ENCODE results near the gene EXD3. TPM values are rescaled to one million over a fixed set of nuclear protein-coding genes. Genes with fewer than 3 reads are reported as not detected.

EXD3 gene
- total and polyA plus RNA-seq, 2 of the 13 experiments (the other 11 are each of a cell fraction or from before 2014, with no cell fraction given): 2.7 to 4.8 TPM

DNA sequence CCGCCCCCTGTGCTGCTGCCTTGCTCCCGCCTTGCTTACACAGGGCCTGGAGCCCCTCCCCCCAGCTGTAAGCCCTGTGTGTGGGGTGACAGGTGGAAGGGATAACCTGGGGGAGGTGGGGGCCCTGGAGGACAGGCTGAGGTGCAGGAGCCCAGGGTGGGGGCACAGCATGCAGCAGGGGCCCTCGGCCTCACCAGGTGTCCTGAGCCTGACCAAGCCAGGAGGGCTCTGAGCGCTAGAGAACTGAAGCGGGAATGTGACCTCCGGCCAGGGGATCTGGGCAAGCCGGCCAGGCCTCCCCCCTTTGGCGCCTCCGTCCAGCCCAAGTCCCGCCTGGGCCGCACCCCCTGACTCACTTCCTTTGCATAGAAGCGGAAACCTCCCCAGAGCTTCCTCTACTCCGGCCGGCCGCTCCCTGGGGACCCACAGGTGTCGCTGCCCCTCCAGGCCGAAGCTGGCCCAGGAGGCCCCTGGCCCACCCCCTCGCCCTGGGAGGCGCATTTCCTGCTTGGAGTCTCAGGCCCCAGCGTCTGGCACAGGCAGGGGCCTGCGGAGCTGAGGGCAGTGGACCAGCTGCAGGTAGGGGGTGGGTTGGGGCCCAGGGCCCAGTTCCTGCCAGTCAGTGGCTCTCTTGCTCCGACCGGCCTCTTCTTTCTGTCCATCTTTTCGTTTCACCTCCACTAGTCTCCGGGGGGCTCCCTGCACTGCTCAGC is 145.5 kb downstream of the EXD3 start, which contains the start of gene TOR4A (continued):
- TF ChIP-seq, protein P1, sequence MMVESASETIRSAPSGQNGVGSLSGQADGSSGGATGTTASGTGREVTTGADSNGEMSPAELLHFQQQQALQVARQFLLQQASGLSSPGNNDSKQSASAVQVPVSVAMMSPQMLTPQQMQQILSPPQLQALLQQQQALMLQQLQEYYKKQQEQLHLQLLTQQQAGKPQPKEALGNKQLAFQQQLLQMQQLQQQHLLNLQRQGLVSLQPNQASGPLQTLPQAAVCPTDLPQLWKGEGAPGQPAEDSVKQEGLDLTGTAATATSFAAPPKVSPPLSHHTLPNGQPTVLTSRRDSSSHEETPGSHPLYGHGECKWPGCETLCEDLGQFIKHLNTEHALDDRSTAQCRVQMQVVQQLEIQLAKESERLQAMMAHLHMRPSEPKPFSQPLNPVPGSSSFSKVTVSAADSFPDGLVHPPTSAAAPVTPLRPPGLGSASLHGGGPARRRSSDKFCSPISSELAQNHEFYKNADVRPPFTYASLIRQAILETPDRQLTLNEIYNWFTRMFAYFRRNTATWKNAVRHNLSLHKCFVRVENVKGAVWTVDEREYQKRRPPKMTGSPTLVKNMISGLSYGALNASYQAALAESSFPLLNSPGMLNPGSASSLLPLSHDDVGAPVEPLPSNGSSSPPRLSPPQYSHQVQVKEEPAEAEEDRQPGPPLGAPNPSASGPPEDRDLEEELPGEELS (CRISPR knock-in tag; IDR thresholded peaks at IDR 0.05): peak; percentile 46
- TF ChIP-seq PHF20 (CRISPR knock-in tag; IDR thresholded peaks at IDR 0.05): peak; percentile 61; the same call in 1 of the 2 replicates
- TF ChIP-seq, protein P2, sequence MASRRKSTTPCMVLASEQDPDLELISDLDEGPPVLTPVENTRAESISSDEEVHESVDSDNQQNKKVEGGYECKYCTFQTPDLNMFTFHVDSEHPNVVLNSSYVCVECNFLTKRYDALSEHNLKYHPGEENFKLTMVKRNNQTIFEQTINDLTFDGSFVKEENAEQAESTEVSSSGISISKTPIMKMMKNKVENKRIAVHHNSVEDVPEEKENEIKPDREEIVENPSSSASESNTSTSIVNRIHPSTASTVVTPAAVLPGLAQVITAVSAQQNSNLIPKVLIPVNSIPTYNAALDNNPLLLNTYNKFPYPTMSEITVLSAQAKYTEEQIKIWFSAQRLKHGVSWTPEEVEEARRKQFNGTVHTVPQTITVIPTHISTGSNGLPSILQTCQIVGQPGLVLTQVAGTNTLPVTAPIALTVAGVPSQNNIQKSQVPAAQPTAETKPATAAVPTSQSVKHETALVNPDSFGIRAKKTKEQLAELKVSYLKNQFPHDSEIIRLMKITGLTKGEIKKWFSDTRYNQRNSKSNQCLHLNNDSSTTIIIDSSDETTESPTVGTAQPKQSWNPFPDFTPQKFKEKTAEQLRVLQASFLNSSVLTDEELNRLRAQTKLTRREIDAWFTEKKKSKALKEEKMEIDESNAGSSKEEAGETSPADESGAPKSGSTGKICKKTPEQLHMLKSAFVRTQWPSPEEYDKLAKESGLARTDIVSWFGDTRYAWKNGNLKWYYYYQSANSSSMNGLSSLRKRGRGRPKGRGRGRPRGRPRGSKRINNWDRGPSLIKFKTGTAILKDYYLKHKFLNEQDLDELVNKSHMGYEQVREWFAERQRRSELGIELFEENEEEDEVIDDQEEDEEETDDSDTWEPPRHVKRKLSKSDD (CRISPR knock-in tag; IDR thresholded peaks at IDR 0.05; ENCODE audit: low read depth): no peak
- no peak for TF ChIP-seq SIX1 (CRISPR knock-in tag; IDR thresholded peaks at IDR 0.05; ENCODE audit: borderline replicate concordance)
- TF ChIP-seq, protein P3, sequence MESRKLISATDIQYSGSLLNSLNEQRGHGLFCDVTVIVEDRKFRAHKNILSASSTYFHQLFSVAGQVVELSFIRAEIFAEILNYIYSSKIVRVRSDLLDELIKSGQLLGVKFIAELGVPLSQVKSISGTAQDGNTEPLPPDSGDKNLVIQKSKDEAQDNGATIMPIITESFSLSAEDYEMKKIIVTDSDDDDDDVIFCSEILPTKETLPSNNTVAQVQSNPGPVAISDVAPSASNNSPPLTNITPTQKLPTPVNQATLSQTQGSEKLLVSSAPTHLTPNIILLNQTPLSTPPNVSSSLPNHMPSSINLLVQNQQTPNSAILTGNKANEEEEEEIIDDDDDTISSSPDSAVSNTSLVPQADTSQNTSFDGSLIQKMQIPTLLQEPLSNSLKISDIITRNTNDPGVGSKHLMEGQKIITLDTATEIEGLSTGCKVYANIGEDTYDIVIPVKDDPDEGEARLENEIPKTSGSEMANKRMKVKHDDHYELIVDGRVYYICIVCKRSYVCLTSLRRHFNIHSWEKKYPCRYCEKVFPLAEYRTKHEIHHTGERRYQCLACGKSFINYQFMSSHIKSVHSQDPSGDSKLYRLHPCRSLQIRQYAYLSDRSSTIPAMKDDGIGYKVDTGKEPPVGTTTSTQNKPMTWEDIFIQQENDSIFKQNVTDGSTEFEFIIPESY (CRISPR knock-in tag; IDR thresholded peaks at IDR 0.05): no peak
- TF ChIP-seq SUZ12 (IDR thresholded peaks at IDR 0.05; ENCODE audit: low read depth, low read length): no peak
- peak; percentile 34; the same call in 1 of the 2 replicates for TF ChIP-seq RARA (CRISPR knock-in tag; IDR thresholded peaks at IDR 0.05)
- TF ChIP-seq MAFF (IDR thresholded peaks at IDR 0.05; ENCODE audit: low read depth, low read length): no peak
- TF ChIP-seq KAT8 (CRISPR knock-in tag; IDR thresholded peaks at IDR 0.05): peak; percentile 88
- TF ChIP-seq PHF5A (CRISPR knock-in tag; IDR thresholded peaks at IDR 0.05; ENCODE audit: low read depth, unreplicated experiment): no peak
- TF ChIP-seq KDM1A (CRISPR knock-in tag; IDR thresholded peaks at IDR 0.05): no peak
- TF ChIP-seq, protein P4, sequence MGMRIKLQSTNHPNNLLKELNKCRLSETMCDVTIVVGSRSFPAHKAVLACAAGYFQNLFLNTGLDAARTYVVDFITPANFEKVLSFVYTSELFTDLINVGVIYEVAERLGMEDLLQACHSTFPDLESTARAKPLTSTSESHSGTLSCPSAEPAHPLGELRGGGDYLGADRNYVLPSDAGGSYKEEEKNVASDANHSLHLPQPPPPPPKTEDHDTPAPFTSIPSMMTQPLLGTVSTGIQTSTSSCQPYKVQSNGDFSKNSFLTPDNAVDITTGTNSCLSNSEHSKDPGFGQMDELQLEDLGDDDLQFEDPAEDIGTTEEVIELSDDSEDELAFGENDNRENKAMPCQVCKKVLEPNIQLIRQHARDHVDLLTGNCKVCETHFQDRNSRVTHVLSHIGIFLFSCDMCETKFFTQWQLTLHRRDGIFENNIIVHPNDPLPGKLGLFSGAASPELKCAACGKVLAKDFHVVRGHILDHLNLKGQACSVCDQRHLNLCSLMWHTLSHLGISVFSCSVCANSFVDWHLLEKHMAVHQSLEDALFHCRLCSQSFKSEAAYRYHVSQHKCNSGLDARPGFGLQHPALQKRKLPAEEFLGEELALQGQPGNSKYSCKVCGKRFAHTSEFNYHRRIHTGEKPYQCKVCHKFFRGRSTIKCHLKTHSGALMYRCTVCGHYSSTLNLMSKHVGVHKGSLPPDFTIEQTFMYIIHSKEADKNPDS (CRISPR knock-in tag; IDR thresholded peaks at IDR 0.05): 0 out of 2 replicates have a peak, but pooled peaks have one; percentile 68
- no peak for TF ChIP-seq RELA (CRISPR knock-in tag; IDR thresholded peaks at IDR 0.05)
- TF ChIP-seq HNF4A (CRISPR knock-in tag; IDR thresholded peaks at IDR 0.05): 0 out of 2 replicates have a peak, but pooled peaks have one; percentile 31
- TF ChIP-seq, protein P5, sequence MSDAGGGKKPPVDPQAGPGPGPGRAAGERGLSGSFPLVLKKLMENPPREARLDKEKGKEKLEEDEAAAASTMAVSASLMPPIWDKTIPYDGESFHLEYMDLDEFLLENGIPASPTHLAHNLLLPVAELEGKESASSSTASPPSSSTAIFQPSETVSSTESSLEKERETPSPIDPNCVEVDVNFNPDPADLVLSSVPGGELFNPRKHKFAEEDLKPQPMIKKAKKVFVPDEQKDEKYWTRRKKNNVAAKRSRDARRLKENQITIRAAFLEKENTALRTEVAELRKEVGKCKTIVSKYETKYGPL (CRISPR knock-in tag; IDR thresholded peaks at IDR 0.05): 0 out of 2 replicates have a peak, but pooled peaks have one; percentile 6
- 0 out of 2 replicates have a peak, but pooled peaks have one; percentile 38 for TF ChIP-seq ZKSCAN8 (CRISPR knock-in tag; IDR thresholded peaks at IDR 0.05; ENCODE audit: borderline replicate concordance)
- TF ChIP-seq, protein P6, sequence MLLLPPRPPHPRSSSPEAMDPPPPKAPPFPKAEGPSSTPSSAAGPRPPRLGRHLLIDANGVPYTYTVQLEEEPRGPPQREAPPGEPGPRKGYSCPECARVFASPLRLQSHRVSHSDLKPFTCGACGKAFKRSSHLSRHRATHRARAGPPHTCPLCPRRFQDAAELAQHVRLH (CRISPR knock-in tag; IDR thresholded peaks at IDR 0.05; ENCODE audit: borderline replicate concordance, low read depth): 0 out of 2 replicates have a peak, but pooled peaks have one; percentile 57
- TF ChIP-seq ONECUT2 (CRISPR knock-in tag; IDR thresholded peaks at IDR 0.05): no peak
